GM15510 (cell line): Measurements from ENCODE around the gene EGLN1.

ENCODE experiments used
- POLR2A ChIP-seq: IDR thresholded peaks from 3 replicates; pipeline ENCODE4 v1.6.1; 2011; ENCODE audit warnings: borderline replicate concordance; ENCODE audit not compliant: insufficient read length; ENCODE audit errors: extremely low read depth

Gene EGLN1

GRCh38 chr1:231332761-231333160 lies 89.3 kb downstream of the EGLN1 start:
- no peak for TF ChIP-seq POLR2A

GRCh38 chr1:231329483-231329882 lies 92.6 kb downstream of the EGLN1 start:
- no peak for TF ChIP-seq POLR2A

- no peak for TF ChIP-seq POLR2A
These were observed 94.5 kb downstream of the EGLN1 start for GRCh38 chr1:231327617-231328016.

- TF ChIP-seq POLR2A, result no peak
These were observed 95.8 kb downstream of the EGLN1 start for GRCh38 chr1:231326248-231326647.

GRCh38 chr1:231324660-231325059 lies 97.4 kb downstream of the EGLN1 start:
- no peak for TF ChIP-seq POLR2A

- TF ChIP-seq POLR2A, result no peak
These were observed 99.1 kb downstream of the EGLN1 start for GRCh38 chr1:231322880-231323530.

GRCh38 chr1:231319080-231319479 lies 103.0 kb downstream of the EGLN1 start:
- TF ChIP-seq POLR2A, result no peak

GRCh38 chr1:231318568-231318967 lies 103.5 kb downstream of the EGLN1 start:
- TF ChIP-seq POLR2A, result no peak

- no peak for TF ChIP-seq POLR2A
These were observed 104.1 kb downstream of the EGLN1 start for GRCh38 chr1:231318015-231318355.

GRCh38 chr1:231317306-231318014 lies 104.6 kb downstream of the EGLN1 start:
- TF ChIP-seq POLR2A, result no peak

GRCh38 chr1:231315887-231316286 lies 106.2 kb downstream of the EGLN1 start:
- TF ChIP-seq POLR2A, result no peak
